ENCODE measurements around the gene SCAMP1. TPM values are rescaled to one million over a fixed set of nuclear protein-coding genes. Genes with fewer than 3 reads are reported as not detected.

Gene SCAMP1
- polyA plus RNA-seq, 1 of the 3 experiments (the other 2 are of a cell fraction): 11.5 TPM

GRCh38 chr5:78397831-78398230 is 37.4 kb downstream of the SCAMP1 start:
- Histone ChIP-seq H3K9me3 (no peaks in the 10 kb centered on the region), H3K27me3 (ENCODE audit: insufficient read depth) (no peaks in the 10 kb centered on the region), H3K9me2 (no peaks in the 10 kb centered on the region), H3F3A (replicated peaks; ENCODE audit: insufficient read depth) (no peaks in the 10 kb centered on the region), H3K36me3 (replicated peaks in 1 of 2; ENCODE audit: control insufficient read depth in 1 of 2, insufficient read depth in 2 of 2, low read length in 1 of 2) (peaks cover 4 to 10% of the 10 kb centered on the region in 2 experiments), H2AFZ (ENCODE audit: low read depth) (no peak overlapping the region), H3K4me3 (ENCODE audit: low read depth in 2 of 2, low read length in 1 of 2) (no peak overlapping the region), H3K27ac (ENCODE audit: low read depth in 2 of 2, low read length in 1 of 2) (no peak overlapping the region), H3K4me1 (ENCODE audit: control insufficient read depth in 1 of 2, insufficient read depth in 2 of 2, low read depth in 1 of 2, low read length in 1 of 2) (no peaks in the 10 kb centered on the region), H3K79me2 (ENCODE audit: insufficient read depth) (peaks cover 37% of the 10 kb centered on the region), H4K20me1 (ENCODE audit: insufficient read depth) (no peaks in the 10 kb centered on the region; the same call in 1 of the 2 replicates), H3K9ac (no peak overlapping the region), H3K4me2 (no peak overlapping the region)
- CTCF ChIA-PET: interaction anchor here (0.8 to 1.0 kb wide), 2 partner anchors 26 to 30 kb away, joined by 3 read pairs; no protein-coding TSS in a partner anchor
- TF ChIP-seq, protein P1, sequence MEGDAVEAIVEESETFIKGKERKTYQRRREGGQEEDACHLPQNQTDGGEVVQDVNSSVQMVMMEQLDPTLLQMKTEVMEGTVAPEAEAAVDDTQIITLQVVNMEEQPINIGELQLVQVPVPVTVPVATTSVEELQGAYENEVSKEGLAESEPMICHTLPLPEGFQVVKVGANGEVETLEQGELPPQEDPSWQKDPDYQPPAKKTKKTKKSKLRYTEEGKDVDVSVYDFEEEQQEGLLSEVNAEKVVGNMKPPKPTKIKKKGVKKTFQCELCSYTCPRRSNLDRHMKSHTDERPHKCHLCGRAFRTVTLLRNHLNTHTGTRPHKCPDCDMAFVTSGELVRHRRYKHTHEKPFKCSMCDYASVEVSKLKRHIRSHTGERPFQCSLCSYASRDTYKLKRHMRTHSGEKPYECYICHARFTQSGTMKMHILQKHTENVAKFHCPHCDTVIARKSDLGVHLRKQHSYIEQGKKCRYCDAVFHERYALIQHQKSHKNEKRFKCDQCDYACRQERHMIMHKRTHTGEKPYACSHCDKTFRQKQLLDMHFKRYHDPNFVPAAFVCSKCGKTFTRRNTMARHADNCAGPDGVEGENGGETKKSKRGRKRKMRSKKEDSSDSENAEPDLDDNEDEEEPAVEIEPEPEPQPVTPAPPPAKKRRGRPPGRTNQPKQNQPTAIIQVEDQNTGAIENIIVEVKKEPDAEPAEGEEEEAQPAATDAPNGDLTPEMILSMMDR (IDR thresholded peaks at IDR 0.05): no peak
- TF ChIP-seq RAD21 (IDR thresholded peaks at IDR 0.05; ENCODE audit: low read length): no peak
- no peak for TF ChIP-seq RXRA (IDR thresholded peaks at IDR 0.05; ENCODE audit: borderline replicate concordance, low read depth)
- no peak for TF ChIP-seq ZBTB33 (IDR thresholded peaks at IDR 0.05; ENCODE audit: borderline replicate concordance, low read depth)
- no peak for TF ChIP-seq FOSL2 (IDR thresholded peaks at IDR 0.05; ENCODE audit: borderline replicate concordance, low read depth)
- TF ChIP-seq TAF1 (IDR thresholded peaks at IDR 0.05; ENCODE audit: borderline replicate concordance, low read depth, low read length): no peak
- TF ChIP-seq, protein P2, sequence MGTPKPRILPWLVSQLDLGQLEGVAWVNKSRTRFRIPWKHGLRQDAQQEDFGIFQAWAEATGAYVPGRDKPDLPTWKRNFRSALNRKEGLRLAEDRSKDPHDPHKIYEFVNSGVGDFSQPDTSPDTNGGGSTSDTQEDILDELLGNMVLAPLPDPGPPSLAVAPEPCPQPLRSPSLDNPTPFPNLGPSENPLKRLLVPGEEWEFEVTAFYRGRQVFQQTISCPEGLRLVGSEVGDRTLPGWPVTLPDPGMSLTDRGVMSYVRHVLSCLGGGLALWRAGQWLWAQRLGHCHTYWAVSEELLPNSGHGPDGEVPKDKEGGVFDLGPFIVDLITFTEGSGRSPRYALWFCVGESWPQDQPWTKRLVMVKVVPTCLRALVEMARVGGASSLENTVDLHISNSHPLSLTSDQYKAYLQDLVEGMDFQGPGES (IDR thresholded peaks at IDR 0.05; ENCODE audit: low read depth, low read length): no peak
- no peak for TF ChIP-seq SIN3A (IDR thresholded peaks at IDR 0.05; ENCODE audit: borderline replicate concordance, low read depth, low read length)
- TF ChIP-seq NFIC (IDR thresholded peaks at IDR 0.05; ENCODE audit: borderline replicate concordance): no peak
- TF ChIP-seq MXI1 (IDR thresholded peaks at IDR 0.05; ENCODE audit: low read depth, low read length): no peak
- no peak for TF ChIP-seq YY1 (IDR thresholded peaks at IDR 0.05; ENCODE audit: low read depth)
- no peak for TF ChIP-seq RFX5 (IDR thresholded peaks at IDR 0.05; ENCODE audit: low read length)
- TF ChIP-seq GABPA (IDR thresholded peaks at IDR 0.05; ENCODE audit: low read depth): no peak
- no peak for TF ChIP-seq TEAD4 (IDR thresholded peaks at IDR 0.05; ENCODE audit: borderline replicate concordance, insufficient read depth)
- no peak for TF ChIP-seq ELF1 (IDR thresholded peaks at IDR 0.05)
- WGBS (ENCODE audit: low lambda C conversion rate): 88% methylated on average over 2 of the region's 2 CpGs
- POLR2A ChIA-PET: no interaction called here
- no peak for DNase-seq
